ENCODE measurements around the gene NR3C2.

The NR3C2 gene

GRCh38 chr4:148145475-148145874, 296.7 kb downstream of the NR3C2 start:
- ATAC-seq = no peak
- TF ChIP-seq RARB (CRISPR knock-in tag; IDR thresholded peaks at IDR 0.05) = no peak
- TF ChIP-seq PATZ1 (CRISPR knock-in tag; IDR thresholded peaks at IDR 0.05; ENCODE audit: borderline replicate concordance) = no peak
- no peak for TF ChIP-seq CREB5 (CRISPR knock-in tag; IDR thresholded peaks at IDR 0.05; ENCODE audit: low read depth)
- TF ChIP-seq OSR1 (CRISPR knock-in tag; IDR thresholded peaks at IDR 0.05) = no peak
- no peak for TF ChIP-seq ZNF565 (CRISPR knock-in tag; conservative IDR thresholded peaks at IDR 0.05; ENCODE audit: low read depth)
- no peak for TF ChIP-seq PPARA (CRISPR knock-in tag; IDR thresholded peaks at IDR 0.05; ENCODE audit: borderline replicate concordance)
- TF ChIP-seq ESRRG (CRISPR knock-in tag; IDR thresholded peaks at IDR 0.05) = no peak
- TF ChIP-seq ZC3H10 (CRISPR knock-in tag; IDR thresholded peaks at IDR 0.05) = no peak
- no peak for TF ChIP-seq ZNF8 (CRISPR knock-in tag; IDR thresholded peaks at IDR 0.05)
- no peak for TF ChIP-seq GLIS3 (CRISPR knock-in tag; IDR thresholded peaks at IDR 0.05)
- TF ChIP-seq BACH2 (CRISPR knock-in tag; IDR thresholded peaks at IDR 0.05; ENCODE audit: borderline replicate concordance) = no peak
- TF ChIP-seq ZNF70 (CRISPR knock-in tag; IDR thresholded peaks at IDR 0.05) = no peak
- no peak for TF ChIP-seq ZFP30 (CRISPR knock-in tag; IDR thresholded peaks at IDR 0.05)
- no peak for TF ChIP-seq TCF4 (CRISPR knock-in tag; IDR thresholded peaks at IDR 0.05; ENCODE audit: borderline replicate concordance)
- TF ChIP-seq ISL1 (CRISPR knock-in tag; IDR thresholded peaks at IDR 0.05) = no peak

- ATAC-seq = no peak
These were observed 299.0 kb downstream of the NR3C2 start for GRCh38 chr4:148143174-148143573.

GRCh38 chr4:148141501-148141900, 300.7 kb downstream of the NR3C2 start:
- no peak for ATAC-seq
- TF ChIP-seq POU6F1 (CRISPR knock-in tag; IDR thresholded peaks at IDR 0.05; ENCODE audit: borderline replicate concordance, low read depth) = no peak
- no peak for TF ChIP-seq ESRRG (CRISPR knock-in tag; IDR thresholded peaks at IDR 0.05)
- TF ChIP-seq SNAI2 (CRISPR knock-in tag; IDR thresholded peaks at IDR 0.05) = no peak
- no peak for TF ChIP-seq ZFP30 (CRISPR knock-in tag; IDR thresholded peaks at IDR 0.05)
- no peak for TF ChIP-seq BACH2 (CRISPR knock-in tag; IDR thresholded peaks at IDR 0.05; ENCODE audit: borderline replicate concordance)
- TF ChIP-seq CSDC2 (CRISPR knock-in tag; IDR thresholded peaks at IDR 0.05) = no peak
- TF ChIP-seq ZNF8 (CRISPR knock-in tag; IDR thresholded peaks at IDR 0.05) = no peak
- TF ChIP-seq RARB (CRISPR knock-in tag; IDR thresholded peaks at IDR 0.05) = no peak

More at GRCh38 chr4:148143174-148143573, 299.0 kb downstream of the NR3C2 start:
- TF ChIP-seq CSRNP3 (CRISPR knock-in tag; IDR thresholded peaks at IDR 0.05) = no peak
- TF ChIP-seq ZFP3 (CRISPR knock-in tag; IDR thresholded peaks at IDR 0.05) = no peak
- no peak for TF ChIP-seq ZC3H10 (CRISPR knock-in tag; IDR thresholded peaks at IDR 0.05)

- ATAC-seq = no peak
- TF ChIP-seq CSDC2 (CRISPR knock-in tag; IDR thresholded peaks at IDR 0.05) (no peak), TCF4 (CRISPR knock-in tag; IDR thresholded peaks at IDR 0.05; ENCODE audit: borderline replicate concordance) (no peak), PATZ1 (CRISPR knock-in tag; IDR thresholded peaks at IDR 0.05; ENCODE audit: borderline replicate concordance) (no peak), CREB5 (CRISPR knock-in tag; IDR thresholded peaks at IDR 0.05; ENCODE audit: low read depth) (no peak), TSHZ2 (CRISPR knock-in tag; IDR thresholded peaks at IDR 0.05) (no peak), ZC3H10 (CRISPR knock-in tag; IDR thresholded peaks at IDR 0.05) (no peak), ZNF8 (CRISPR knock-in tag; IDR thresholded peaks at IDR 0.05) (no peak), SNAI2 (CRISPR knock-in tag; IDR thresholded peaks at IDR 0.05) (no peak), ZFP3 (CRISPR knock-in tag; IDR thresholded peaks at IDR 0.05) (no peak), TOX (CRISPR knock-in tag; IDR thresholded peaks at IDR 0.05; ENCODE audit: borderline replicate concordance) (no peak), BACH2 (CRISPR knock-in tag; IDR thresholded peaks at IDR 0.05; ENCODE audit: borderline replicate concordance) (no peak), ISL1 (CRISPR knock-in tag; IDR thresholded peaks at IDR 0.05) (no peak), ARNTL (CRISPR knock-in tag; IDR thresholded peaks at IDR 0.05; ENCODE audit: borderline replicate concordance, low read depth) (no peak), ZNF70 (CRISPR knock-in tag; IDR thresholded peaks at IDR 0.05) (no peak), OSR1 (CRISPR knock-in tag; IDR thresholded peaks at IDR 0.05) (no peak), PPARA (CRISPR knock-in tag; IDR thresholded peaks at IDR 0.05; ENCODE audit: borderline replicate concordance) (no peak), ESRRG (CRISPR knock-in tag; IDR thresholded peaks at IDR 0.05) (no peak)
These were observed 315.4 kb downstream of the NR3C2 start for GRCh38 chr4:148126825-148127224.
